SH-SY5Y (cell line): ENCODE data around the gene IL32.

Source experiments
- GATA2 ChIP-seq: IDR thresholded peaks from 2 replicates; pipeline ENCODE4 v1.6.1; 2011; ENCODE audit warnings: mild to moderate bottlenecking, low read depth, low read length
- GATA3 ChIP-seq: IDR thresholded peaks from 2 replicates; pipeline ENCODE4 v1.6.1; 2011; ENCODE audit warnings: low read depth, mild to moderate bottlenecking, low read length, moderate library complexity

GRCh38 chr16:3049921-3050481, 15.4 kb upstream of the IL32 start:
- TF ChIP-seq GATA3 (no peak), GATA2 (no peak)
